HG03097 (cell line): Measurements from ENCODE around the gene PPARD.
"Not testable (repeated sequence)": the region's sequence is repeated elsewhere in the genome, so short reads cannot be mapped to it uniquely, and the experiment has no call there.

Experiments used
- ATAC-seq: cut with Tn5 transposase; IDR thresholded peaks from one replicate; pipeline ENCODE4 v1.9.1; 2021; ENCODE audit not compliant: unreplicated experiment, low FRiP score

The PPARD gene

GRCh38 chr6:35432291-35432690 is 89.9 kb downstream of the PPARD start:
- no peak for ATAC-seq

GRCh38 chr6:35432702-35433101 is 90.3 kb downstream of the PPARD start:
- ATAC-seq, result not testable (repeated sequence)

- ATAC-seq, result no peak
Observed at GRCh38 chr6:35435074-35435837, 92.9 kb downstream of the PPARD start.

GRCh38 chr6:35436071-35436857 is 93.9 kb downstream of the PPARD start:
- no peak for ATAC-seq

- not testable (repeated sequence) for ATAC-seq
Observed at GRCh38 chr6:35438378-35439065, 96.2 kb downstream of the PPARD start.

GRCh38 chr6:35439308-35439707 is 97.0 kb downstream of the PPARD start:
- ATAC-seq, result no peak

- no peak for ATAC-seq
Observed at GRCh38 chr6:35441205-35441604, 98.8 kb downstream of the PPARD start.

- ATAC-seq, result no peak
Observed at GRCh38 chr6:35441642-35442041, 99.3 kb downstream of the PPARD start.

GRCh38 chr6:35442693-35443092 is 100.3 kb downstream of the PPARD start:
- ATAC-seq, result no peak

- no peak for ATAC-seq
Observed at GRCh38 chr6:35443341-35444030, 101.1 kb downstream of the PPARD start.

GRCh38 chr6:35445691-35446090 is 103.3 kb downstream of the PPARD start:
- no peak for ATAC-seq

GRCh38 chr6:35448191-35448590 is 105.8 kb downstream of the PPARD start:
- ATAC-seq, result no peak

GRCh38 chr6:35449287-35449881 is 107.0 kb downstream of the PPARD start:
- no peak for ATAC-seq

GRCh38 chr6:35451354-35452182 is 109.2 kb downstream of the PPARD start:
- no peak for ATAC-seq

- ATAC-seq, result peak; percentile 85
Observed at GRCh38 chr6:35452183-35453090, 110.1 kb downstream of the PPARD start, which contains the start of gene FANCE. Gene FANCE (plus strand): TSS chr6:35452338. CDS start chr6:35452546, 208 bp downstream.

GRCh38 chr6:35453236-35453635 is 110.9 kb downstream of the PPARD start:
- no peak for ATAC-seq

- ATAC-seq, result no peak
Observed at GRCh38 chr6:35454391-35455110, 112.2 kb downstream of the PPARD start.

- no peak for ATAC-seq
Observed at GRCh38 chr6:35457907-35458306, 115.5 kb downstream of the PPARD start.
